ENCODE data around the gene ZMYND8.

DNA sequence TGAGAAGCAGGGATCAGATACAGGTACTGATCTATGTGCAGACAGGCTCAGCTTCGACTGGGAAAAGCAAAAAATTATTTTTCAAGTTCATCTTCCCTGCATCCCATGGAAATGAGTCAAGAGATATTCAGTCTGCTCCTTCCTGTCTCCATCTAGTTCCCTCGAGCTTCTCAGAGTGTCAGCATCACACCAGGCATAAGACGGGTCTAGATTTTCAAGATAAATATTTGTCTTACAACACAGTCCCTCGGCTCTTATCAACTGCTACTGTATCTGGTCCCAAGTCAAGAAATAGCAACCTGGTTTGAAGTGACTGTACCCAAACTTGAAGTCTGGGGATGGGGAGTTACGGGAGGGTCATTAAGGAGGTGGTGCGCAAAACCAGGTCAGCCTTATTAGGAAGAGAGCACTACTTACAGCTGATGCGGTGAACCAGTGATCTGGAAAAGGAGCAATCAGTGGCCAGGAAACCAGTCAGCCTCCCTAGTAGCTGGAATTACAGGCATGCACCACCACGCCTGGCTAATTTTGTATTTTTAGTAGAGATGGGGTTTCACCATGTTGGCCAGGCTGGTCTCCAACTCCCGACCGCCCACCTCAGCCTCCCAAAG lies 29.7 kb downstream of the ZMYND8 start:
- TF ChIP-seq FOXA1 (IDR thresholded peaks at IDR 0.05) (no peak), FOXM1 (IDR thresholded peaks at IDR 0.05; ENCODE audit: borderline replicate concordance) (no peak), SP1 (IDR thresholded peaks at IDR 0.05) (no peak)
